HG03521 (cell line): ENCODE results near the gene PLAAT5.
"Not testable (repeated sequence)": the region's sequence is repeated elsewhere in the genome, so short reads cannot be mapped to it uniquely, and the experiment has no call there.

Experiments
- ATAC-seq: cut with Tn5 transposase; IDR thresholded peaks from one replicate; pipeline ENCODE4 v1.9.1; 2021; ENCODE audit warnings: mild to moderate bottlenecking, moderate library complexity; ENCODE audit not compliant: unreplicated experiment

The PLAAT5 gene, protein sequence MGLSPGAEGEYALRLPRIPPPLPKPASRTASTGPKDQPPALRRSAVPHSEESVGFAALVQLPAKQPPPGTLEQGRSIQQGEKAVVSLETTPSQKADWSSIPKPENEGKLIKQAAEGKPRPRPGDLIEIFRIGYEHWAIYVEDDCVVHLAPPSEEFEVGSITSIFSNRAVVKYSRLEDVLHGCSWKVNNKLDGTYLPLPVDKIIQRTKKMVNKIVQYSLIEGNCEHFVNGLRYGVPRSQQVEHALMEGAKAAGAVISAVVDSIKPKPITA

GRCh38 chr11:63490551-63491239 lies at the start of gene PLAAT5:
TSS of gene PLAAT5 (minus strand) at chr11:63491167. CDS start at chr11:63491034, 133 bp downstream.
- no peak for ATAC-seq

- no peak for ATAC-seq
These were observed 46.5 kb upstream of the PLAAT5 start for GRCh38 chr11:63537293-63538101.

GRCh38 chr11:63536669-63537292 lies 45.8 kb upstream of the PLAAT5 start, which contains the start of gene PLAAT4:
TSS of gene PLAAT4 (plus strand) at chr11:63536808. CDS start at chr11:63536869, 61 bp downstream.
- ATAC-seq = no peak

GRCh38 chr11:63535734-63536133 lies 44.8 kb upstream of the PLAAT5 start:
- no peak for ATAC-seq

- peak; percentile 39 for ATAC-seq
These were observed 44.0 kb upstream of the PLAAT5 start for GRCh38 chr11:63534895-63535461.

GRCh38 chr11:63534076-63534475 lies 43.1 kb upstream of the PLAAT5 start:
- ATAC-seq = no peak

- ATAC-seq = no peak
These were observed 42.0 kb upstream of the PLAAT5 start for GRCh38 chr11:63532799-63533475.

DNA sequence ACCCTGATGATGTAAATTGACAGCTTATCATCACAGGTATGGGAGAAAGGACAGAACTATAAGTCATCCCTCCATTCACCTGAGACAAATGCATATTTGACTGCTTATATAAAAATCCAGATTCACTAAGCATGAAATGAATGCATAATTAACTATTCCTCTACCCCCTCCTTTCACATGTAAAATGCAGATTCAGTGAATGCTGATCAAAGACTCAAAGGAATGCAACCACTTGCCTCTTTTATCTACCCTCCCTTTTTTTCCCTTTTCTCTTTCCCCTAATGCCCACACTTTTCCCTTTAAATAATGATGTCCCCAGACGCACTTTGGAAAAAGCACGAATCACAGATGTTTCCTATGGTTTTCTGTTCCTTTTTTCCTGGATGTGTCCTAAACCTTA lies 41.1 kb upstream of the PLAAT5 start:
- ATAC-seq = no peak

DNA sequence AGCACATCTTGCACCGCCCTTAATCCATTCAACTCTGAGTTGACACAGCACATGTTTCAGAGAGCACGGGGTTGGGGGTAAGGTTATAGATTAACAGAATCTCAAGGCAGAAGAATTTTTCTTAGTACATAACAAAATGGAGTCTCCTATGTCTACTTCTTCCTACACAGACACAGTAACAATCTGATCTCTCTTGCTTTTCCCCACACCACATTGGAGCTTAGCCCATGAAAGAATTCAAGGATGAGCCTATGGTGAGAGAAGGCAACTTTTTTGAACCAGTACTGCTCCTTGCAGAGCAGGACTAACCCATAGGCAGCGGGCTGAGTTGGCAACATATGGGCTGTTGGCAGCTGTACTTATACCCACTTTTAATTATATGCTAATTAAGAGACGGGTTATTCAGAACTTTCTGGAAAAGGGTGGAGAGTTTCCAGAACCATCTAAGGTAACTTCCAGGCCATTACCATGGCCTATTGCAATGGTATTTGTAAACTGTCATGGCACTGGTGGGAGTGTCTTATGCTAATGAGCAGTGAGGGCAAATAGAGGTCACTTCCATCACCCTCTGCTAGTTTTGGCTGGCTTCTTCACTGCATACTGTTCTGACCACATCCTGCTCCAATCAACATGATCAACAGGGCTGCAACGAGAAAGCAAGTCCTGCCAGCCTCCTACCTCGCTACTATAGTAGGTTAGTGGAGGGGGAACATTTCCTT lies 40.3 kb upstream of the PLAAT5 start:
- peak; percentile 77 for ATAC-seq

DNA sequence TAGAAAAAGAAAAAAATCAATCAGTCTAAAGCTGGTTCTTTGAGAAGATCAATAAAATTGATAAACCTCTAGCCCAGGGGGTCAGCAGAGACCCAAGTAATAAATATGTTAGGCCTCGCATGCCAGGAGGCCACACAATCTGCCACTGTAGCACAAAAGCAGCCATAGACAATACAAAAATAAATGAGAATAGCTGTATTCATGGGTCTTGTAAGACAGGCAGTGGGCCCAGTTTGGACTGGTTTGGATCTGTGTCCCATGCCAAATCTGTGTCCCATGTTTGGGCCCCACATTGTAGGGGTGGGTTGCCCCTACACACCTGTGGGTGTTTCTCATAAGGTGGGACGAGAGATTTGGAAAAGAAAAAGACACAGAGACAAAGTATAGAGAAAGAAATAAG lies 39.1 kb upstream of the PLAAT5 start:
- ATAC-seq = no peak

- not testable (repeated sequence) for ATAC-seq
These were observed 38.4 kb upstream of the PLAAT5 start for GRCh38 chr11:63529373-63529772.

DNA sequence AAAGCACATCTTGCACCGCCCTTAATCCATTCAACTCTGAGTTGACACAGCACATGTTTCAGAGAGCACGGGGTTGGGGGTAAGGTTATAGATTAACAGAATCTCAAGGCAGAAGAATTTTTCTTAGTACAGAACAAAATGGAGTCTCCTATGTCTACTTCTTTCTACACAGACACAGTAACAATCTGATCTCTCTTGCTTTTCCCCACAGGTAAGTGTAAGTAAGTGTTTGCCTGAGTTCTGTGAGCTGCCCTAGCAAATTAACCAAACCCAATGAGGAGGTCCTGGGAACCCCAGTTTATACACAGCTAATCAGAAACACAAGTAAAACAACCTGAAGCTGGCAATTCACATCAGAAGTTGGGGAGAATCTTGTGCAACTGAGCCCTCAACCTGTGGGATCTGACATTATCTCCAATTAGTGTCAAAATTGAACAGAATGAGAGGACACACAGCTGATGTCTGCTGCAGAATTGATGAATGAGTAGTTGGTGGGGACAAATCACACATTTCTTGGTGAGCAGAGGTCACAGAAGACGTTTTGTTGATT lies 37.8 kb upstream of the PLAAT5 start:
- ATAC-seq = not testable (repeated sequence)

DNA sequence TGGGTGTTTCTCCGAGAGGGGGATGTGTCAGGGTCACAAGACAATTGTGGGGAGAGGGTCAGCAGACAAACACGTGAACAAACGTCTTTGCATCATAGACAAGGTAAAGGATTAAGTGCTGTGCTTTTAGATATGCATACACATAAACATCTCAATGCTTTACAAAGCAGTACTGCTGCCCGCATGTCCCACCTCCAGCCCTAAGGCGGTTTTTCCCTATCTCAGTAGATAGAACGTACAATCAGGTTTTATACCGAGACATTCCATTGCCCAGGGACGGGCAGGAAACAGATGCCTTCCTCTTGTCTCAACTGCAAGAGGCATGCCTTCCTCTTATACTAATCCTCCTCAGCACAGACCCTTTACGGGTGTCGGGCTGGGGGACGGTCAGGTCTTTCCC lies 37.2 kb upstream of the PLAAT5 start:
- ATAC-seq = not testable (repeated sequence)

GRCh38 chr11:63527667-63528066 lies 36.7 kb upstream of the PLAAT5 start:
- no peak for ATAC-seq

DNA sequence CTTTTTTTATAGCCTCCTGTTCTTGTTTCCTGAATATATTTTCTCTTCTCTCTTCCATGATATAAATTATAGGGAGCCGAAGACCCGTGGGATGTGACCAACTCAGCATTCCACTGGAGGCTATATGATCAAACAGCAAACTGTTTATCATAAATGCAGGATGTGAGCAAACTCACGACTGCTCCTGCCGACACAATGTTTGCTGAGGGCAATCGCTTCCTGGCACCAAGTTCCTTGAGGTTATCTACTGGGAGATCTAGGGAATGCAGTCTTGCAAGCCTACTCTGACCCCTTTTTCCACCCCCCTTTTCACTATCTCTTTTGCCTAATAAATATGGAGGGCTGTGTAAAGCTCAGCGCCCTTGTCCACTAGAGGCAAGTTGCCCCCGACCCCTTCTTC lies 32.2 kb upstream of the PLAAT5 start:
- no peak for ATAC-seq

GRCh38 chr11:63521896-63522295 lies 30.9 kb upstream of the PLAAT5 start:
- no peak for ATAC-seq

DNA sequence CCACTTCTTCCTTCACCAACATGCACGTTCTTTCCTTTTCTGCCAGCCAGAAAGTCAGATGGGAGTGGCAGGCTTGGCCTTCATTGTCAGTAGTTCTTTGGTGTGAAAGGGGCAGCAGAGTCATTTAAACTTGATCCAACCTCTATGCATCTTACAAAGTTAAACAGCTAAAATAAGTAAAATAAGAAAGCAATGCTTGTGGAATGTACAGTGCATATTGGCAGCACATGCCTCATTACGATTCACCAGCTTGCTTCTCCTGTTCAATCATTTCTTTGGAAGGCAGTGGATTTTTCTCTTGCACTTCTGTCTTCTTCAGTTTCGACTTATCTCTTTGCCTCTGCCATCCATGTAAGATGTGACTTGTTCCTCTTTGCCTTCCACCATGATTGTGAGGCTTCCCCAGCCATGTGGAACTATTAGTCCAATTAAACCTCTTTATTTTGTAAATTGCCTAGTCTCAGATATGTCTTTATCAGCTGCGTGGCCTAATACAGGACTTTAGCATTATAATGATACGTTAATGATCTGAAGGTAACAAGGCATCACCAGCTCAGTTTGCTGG lies 29.7 kb upstream of the PLAAT5 start:
- no peak for ATAC-seq

DNA sequence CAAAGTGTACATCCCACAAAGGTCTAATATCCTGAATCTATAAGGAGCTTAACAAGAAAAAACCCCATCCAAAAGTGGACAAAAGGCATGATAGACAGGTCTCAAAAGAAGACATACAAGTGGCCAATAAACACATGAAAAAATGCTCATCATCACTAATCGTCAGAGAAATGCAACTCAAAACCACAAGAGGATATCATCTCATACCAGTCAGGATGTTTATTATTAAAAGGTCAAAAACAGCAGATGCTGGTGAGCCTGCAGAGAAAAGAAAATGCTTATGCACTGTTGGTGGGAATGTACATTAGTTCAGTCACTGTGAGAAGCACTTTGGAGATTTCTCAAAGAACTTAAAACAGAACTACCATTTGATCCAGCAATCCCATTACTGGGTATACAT lies 27.6 kb upstream of the PLAAT5 start:
- ATAC-seq = no peak

GRCh38 chr11:63517156-63517555 lies 26.2 kb upstream of the PLAAT5 start:
- ATAC-seq = no peak
